GM23338 (cell line): ENCODE data around the gene GSTP1. TPM values are rescaled to one million over a fixed set of nuclear protein-coding genes. Genes with fewer than 3 reads are reported as not detected.

Experiments
- ATAC-seq: fragments of 200-7000 bp; cut with Tn5 transposase; 3 replicates; pipeline ENCODE4 v1.9.1; 2020
- DNase-seq: peaks from one replicate; pipeline ENCODE4 v3.0.0-alpha.2; 2015; ENCODE audit warnings: low spot score
- H2AFZ ChIP-seq: fragments of 200-600 bp; sonication (generic); 2 replicates; pipeline ENCODE4 v1.8.0; 2016; ENCODE audit warnings: antibody characterized with exemption, mild to moderate bottlenecking, moderate library complexity
- H3F3A ChIP-seq: fragments of 200-600 bp; sonication (generic); replicated peaks from 2 replicates; pipeline ENCODE4 v1.8.0; 2017; ENCODE audit warnings: antibody characterized with exemption, mixed run types, low read depth
- H3K27ac ChIP-seq: fragments of 200-600 bp; sonication (generic); 2 replicates; pipeline ENCODE4 v1.6.1; 2016; ENCODE audit warnings: low read depth
- H3K27me3 ChIP-seq: fragments of 200-600 bp; sonication (generic); 2 replicates; pipeline ENCODE4 v1.8.0; 2016; ENCODE audit warnings: mild to moderate bottlenecking, mixed run types, moderate library complexity; ENCODE audit not compliant: insufficient read depth
- H3K36me3 ChIP-seq: fragments of 200-600 bp; sonication (generic); 2 replicates; pipeline ENCODE4 v1.8.0; 2016; ENCODE audit warnings: mild to moderate bottlenecking; ENCODE audit not compliant: insufficient read depth
- H3K4me1 ChIP-seq: fragments of 200-600 bp; sonication (generic); 2 replicates; pipeline ENCODE4 v1.8.0; 2016; ENCODE audit warnings: mild to moderate bottlenecking, moderate library complexity; ENCODE audit not compliant: insufficient read depth
- H3K4me2 ChIP-seq: fragments of 200-600 bp; sonication (generic); 2 replicates; pipeline ENCODE4 v1.7.1; 2017; ENCODE audit warnings: mixed run types
- H3K4me3 ChIP-seq: fragments of 200-600 bp; sonication (generic); 2 replicates; pipeline ENCODE4 v1.6.1; 2016; ENCODE audit warnings: mixed run types
- H3K79me2 ChIP-seq: fragments of 200-600 bp; sonication (generic); replicated peaks from 2 replicates; pipeline ENCODE4 v1.8.0; 2017; ENCODE audit warnings: mild to moderate bottlenecking; ENCODE audit not compliant: insufficient read depth
- H3K9me2 ChIP-seq: fragments of 200-600 bp; sonication (generic); 2 replicates; pipeline ENCODE4 v1.8.0; 2017; ENCODE audit not compliant: insufficient read depth
- H4K20me1 ChIP-seq: fragments of 200-600 bp; sonication (generic); replicated peaks from 2 replicates; pipeline ENCODE4 v1.8.0; 2017; ENCODE audit warnings: mild to moderate bottlenecking; ENCODE audit not compliant: insufficient read depth
- H3K27ac Mint-ChIP-seq: 2 replicates; pipeline ENCODE4 v1.8.0; 2020; ENCODE audit warnings: inconsistent platforms, mild to moderate bottlenecking, moderate library complexity, mixed read lengths
- H3K27me3 Mint-ChIP-seq: 3 replicates; pipeline ENCODE4 v1.8.0; 2022; ENCODE audit warnings: low read depth, mild to moderate bottlenecking, moderate library complexity, mixed read lengths, inconsistent platforms; ENCODE audit not compliant: insufficient read depth, poor library complexity
- H3K36me3 Mint-ChIP-seq: 3 replicates; pipeline ENCODE4 v1.8.0; 2021; ENCODE audit warnings: low read depth, mild to moderate bottlenecking, inconsistent platforms, moderate library complexity, mixed read lengths
- H3K4me1 Mint-ChIP-seq: 3 replicates; pipeline ENCODE4 v1.8.0; 2020; ENCODE audit warnings: mild to moderate bottlenecking, inconsistent platforms, mixed read lengths
- H3K4me3 Mint-ChIP-seq: 3 replicates; pipeline ENCODE4 v1.8.0; 2021; ENCODE audit warnings: moderate library complexity, mild to moderate bottlenecking, inconsistent platforms, mixed read lengths
- H3K9me3 Mint-ChIP-seq: 3 replicates; pipeline ENCODE4 v1.8.0; 2020; ENCODE audit warnings: moderate library complexity, mild to moderate bottlenecking, inconsistent platforms, mixed read lengths
- CREB1 ChIP-seq: fragments of 250-450 bp; sonication (Bioruptor Pico); IDR thresholded peaks from 2 replicates; pipeline ENCODE4 v1.5.0; 2020; ENCODE audit warnings: low read depth, mild to moderate bottlenecking, moderate library complexity
- EZH2 ChIP-seq: fragments of 200-600 bp; sonication (generic); IDR thresholded peaks from one replicate; pipeline ENCODE4 v1.8.0; 2017; ENCODE audit warnings: antibody characterized with exemption, mild to moderate bottlenecking, low read depth; ENCODE audit not compliant: unreplicated experiment
- NANOG ChIP-seq: IDR thresholded peaks from 2 replicates; pipeline ENCODE4 v1.6.1; 2016; ENCODE audit warnings: antibody characterized with exemption, borderline replicate concordance
- POLR2AphosphoS5 ChIP-seq: IDR thresholded peaks from 2 replicates; pipeline ENCODE4 v1.6.1; 2016; ENCODE audit warnings: antibody characterized with exemption, low read depth
- STAT1 ChIP-seq: IDR thresholded peaks from one replicate; pipeline ENCODE4 v1.6.1; 2016; ENCODE audit warnings: antibody characterized with exemption; ENCODE audit not compliant: unreplicated experiment
- ZNF331 ChIP-seq: fragments of 250-450 bp; sonication (Bioruptor Pico); IDR thresholded peaks from 2 replicates; pipeline ENCODE4 v1.5.0; 2020; ENCODE audit warnings: low read depth, mild to moderate bottlenecking, moderate library complexity
- polyA plus RNA-seq: library from polyadenylated mRNA; unstranded; fragments of >200 nt; fragmentation: Nextera tagmentation; extraction: Ambion mirVana; gene quantifications from 2 replicates; pipeline ENCODE4 v1.2.1, GENCODE V29; 2016
- total RNA-seq: library from RNA; depleted of rRNA; stranded (reverse); fragments of >200 nt; shearing (Covaris generic); gene quantifications from 2 replicates; pipeline ENCODE4 v1.2.3, GENCODE V29; 2014
- TF ChIP-seq, protein P1 (sequence below): IDR thresholded peaks from 2 replicates; pipeline ENCODE4 v1.6.1; 2016; ENCODE audit warnings: antibody characterized with exemption
- TF ChIP-seq, protein P2 (sequence below), 2 experiments: fragments of 200-600 bp in 1 of 2; sonication (generic) in 1 of 2; conservative IDR thresholded peaks; 2 replicates each; pipeline versions ENCODE4 v1.5.1 to v1.6.1; 2016 to 2017; ENCODE audit warnings: antibody characterized with exemption in 2 of 2, low read depth in 2 of 2, mild to moderate bottlenecking in 2 of 2, moderate library complexity in 1 of 2
- TF ChIP-seq, protein P3 (sequence below): IDR thresholded peaks from one replicate; pipeline ENCODE4 v1.6.1; 2018; ENCODE audit warnings: antibody characterized with exemption; ENCODE audit not compliant: unreplicated experiment

GSTP1 gene
- total and polyA plus RNA-seq, 2 experiments from 2014 or later: 1,776 to 1,881 TPM

DNA sequence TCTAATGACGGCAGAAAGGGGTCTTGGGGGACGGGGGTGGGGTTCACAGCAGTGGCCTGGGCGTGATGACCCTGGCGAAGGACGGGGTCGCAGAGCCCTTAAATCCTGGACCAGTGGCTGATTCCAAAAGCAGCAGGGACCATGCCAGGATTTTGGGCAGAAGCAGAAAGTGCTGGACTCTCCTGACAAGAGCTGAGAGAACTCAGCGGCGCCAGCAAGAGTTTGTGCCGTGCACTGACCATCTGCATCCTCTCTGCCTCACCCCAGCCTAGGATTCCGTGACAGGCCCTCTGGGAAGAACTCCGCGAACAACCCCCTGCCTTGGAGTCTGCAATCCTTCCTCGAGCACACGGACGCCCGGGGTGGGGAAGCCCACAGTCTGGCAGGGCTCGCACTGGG lies 22.5 kb downstream of the GSTP1 start:
- Mint-ChIP-seq H3K4me3 (peak overlapping the region; percentile 91), H3K27ac (no peak overlapping the region), H3K36me3 (peaks cover 22% of the 10 kb centered on the region), H3K27me3 (peaks cover 1% of the 10 kb centered on the region), H3K4me1 (peaks cover 21% of the 10 kb centered on the region), H3K9me3 (peaks cover 4% of the 10 kb centered on the region; the same call in 2 of the 3 replicates)
- Histone ChIP-seq H2AFZ (peak overlapping the region; percentile 72; the same call in 1 of the 2 replicates), H3K4me3 (peak overlapping the region; percentile 97), H3K27ac (no peak overlapping the region), H3K36me3 (no peaks in the 10 kb centered on the region), H3K4me2 (peak overlapping the region; percentile 93), H4K20me1 (no peaks in the 10 kb centered on the region), H3K4me1 (peaks cover 27% of the 10 kb centered on the region), H3K79me2 (peaks cover 9% of the 10 kb centered on the region; the same call in 1 of the 2 replicates), H3K9me2 (no peaks in the 10 kb centered on the region), H3F3A (0 out of 2 replicates have a peak, but pooled peaks cover 6% of the 10 kb centered on the region), H3K27me3 (no peaks in the 10 kb centered on the region)
- TF ChIP-seq ZNF331 (CRISPR knock-in tag): no peak
- TF ChIP-seq, protein P1, sequence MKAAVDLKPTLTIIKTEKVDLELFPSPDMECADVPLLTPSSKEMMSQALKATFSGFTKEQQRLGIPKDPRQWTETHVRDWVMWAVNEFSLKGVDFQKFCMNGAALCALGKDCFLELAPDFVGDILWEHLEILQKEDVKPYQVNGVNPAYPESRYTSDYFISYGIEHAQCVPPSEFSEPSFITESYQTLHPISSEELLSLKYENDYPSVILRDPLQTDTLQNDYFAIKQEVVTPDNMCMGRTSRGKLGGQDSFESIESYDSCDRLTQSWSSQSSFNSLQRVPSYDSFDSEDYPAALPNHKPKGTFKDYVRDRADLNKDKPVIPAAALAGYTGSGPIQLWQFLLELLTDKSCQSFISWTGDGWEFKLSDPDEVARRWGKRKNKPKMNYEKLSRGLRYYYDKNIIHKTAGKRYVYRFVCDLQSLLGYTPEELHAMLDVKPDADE: no peak
- DNase-seq (no peak), ATAC-seq (peak; percentile 10)

DNA sequence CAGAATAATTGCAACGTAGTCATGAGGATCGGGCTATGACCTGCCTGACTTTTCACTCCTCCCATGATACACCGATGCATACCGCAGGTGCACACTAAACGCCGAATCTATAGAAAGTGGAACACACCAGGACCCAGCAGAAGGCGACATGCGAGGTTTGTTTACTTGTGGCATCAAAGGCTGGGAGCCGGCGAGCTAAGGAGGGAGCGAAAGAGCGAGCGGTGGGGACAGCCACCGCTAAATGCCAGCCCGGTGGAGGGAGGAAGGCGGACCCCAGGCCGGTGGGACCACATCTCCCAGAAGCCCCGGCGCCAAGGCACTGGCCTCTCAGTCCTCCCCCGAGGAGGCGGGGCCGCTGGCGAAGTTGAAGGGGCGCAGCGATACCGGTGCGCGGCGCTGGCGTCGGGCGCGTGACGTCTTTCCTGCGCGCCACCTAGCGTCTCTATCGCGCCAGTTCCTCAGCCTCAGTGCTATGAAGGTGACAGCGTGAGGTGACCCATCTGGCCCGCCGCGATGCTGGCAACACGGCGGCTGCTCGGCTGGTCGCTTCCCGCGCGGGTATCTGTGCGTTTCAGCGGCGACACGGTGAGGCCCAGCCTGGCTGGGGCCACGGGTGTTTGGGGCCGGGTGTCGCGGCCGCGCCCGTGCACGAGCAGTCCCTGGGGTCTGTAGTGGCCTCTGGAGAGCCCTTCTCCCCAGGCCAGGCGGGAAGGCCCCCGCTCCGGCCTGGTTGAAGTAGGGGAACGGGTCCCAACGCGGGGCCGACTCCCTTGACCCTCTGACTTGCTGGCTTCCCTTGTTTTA lies 23.1 kb downstream of the GSTP1 start, which contains the start of gene NDUFV1:
Gene NDUFV1, plus strand, starts transcription at position 445 of the 804 bp plus-strand sequence. Its CDS starts 69 bp downstream, at position 514.
- peaks cover 21% of the 10 kb centered on the region for H3K4me1 Mint-ChIP-seq
- H3K4me3 Mint-ChIP-seq: peak within 1 kb of the TSS; percentile 91
- H3K9me3 Mint-ChIP-seq: peaks cover 4% of the 10 kb centered on the region; the same call in 2 of the 3 replicates
- Histone ChIP-seq H3F3A (0 out of 2 replicates have a peak, but pooled peaks cover 6% of the 10 kb centered on the region), H3K9me2 (no peaks in the 10 kb centered on the region), H2AFZ (peak within 1 kb of the TSS; percentile 72; the same call in 1 of the 2 replicates), H3K27ac (no peak within 1 kb of the TSS), H3K4me3 (peak within 1 kb of the TSS; percentile 97), H3K36me3 (no peaks in the 10 kb centered on the region), H3K27me3 (no peaks in the 10 kb centered on the region), H3K4me2 (peak within 1 kb of the TSS; percentile 96), H3K79me2 (peaks cover 9% of the 10 kb centered on the region; the same call in 1 of the 2 replicates), H3K4me1 (peaks cover 27% of the 10 kb centered on the region), H4K20me1 (no peaks in the 10 kb centered on the region)
- H3K27ac Mint-ChIP-seq: peak within 1 kb of the TSS; percentile 74
- DNase-seq (peak; percentile 99), ATAC-seq (peak; percentile 95)
- peaks cover 22% of the 10 kb centered on the region for H3K36me3 Mint-ChIP-seq
- peaks cover 1% of the 10 kb centered on the region for H3K27me3 Mint-ChIP-seq
- TF ChIP-seq, protein P2, sequence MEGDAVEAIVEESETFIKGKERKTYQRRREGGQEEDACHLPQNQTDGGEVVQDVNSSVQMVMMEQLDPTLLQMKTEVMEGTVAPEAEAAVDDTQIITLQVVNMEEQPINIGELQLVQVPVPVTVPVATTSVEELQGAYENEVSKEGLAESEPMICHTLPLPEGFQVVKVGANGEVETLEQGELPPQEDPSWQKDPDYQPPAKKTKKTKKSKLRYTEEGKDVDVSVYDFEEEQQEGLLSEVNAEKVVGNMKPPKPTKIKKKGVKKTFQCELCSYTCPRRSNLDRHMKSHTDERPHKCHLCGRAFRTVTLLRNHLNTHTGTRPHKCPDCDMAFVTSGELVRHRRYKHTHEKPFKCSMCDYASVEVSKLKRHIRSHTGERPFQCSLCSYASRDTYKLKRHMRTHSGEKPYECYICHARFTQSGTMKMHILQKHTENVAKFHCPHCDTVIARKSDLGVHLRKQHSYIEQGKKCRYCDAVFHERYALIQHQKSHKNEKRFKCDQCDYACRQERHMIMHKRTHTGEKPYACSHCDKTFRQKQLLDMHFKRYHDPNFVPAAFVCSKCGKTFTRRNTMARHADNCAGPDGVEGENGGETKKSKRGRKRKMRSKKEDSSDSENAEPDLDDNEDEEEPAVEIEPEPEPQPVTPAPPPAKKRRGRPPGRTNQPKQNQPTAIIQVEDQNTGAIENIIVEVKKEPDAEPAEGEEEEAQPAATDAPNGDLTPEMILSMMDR (conservative IDR thresholded peaks at IDR 0.05; ENCODE audit: low read depth in 2 of 2): peak; percentile 10 to 47; a peak in 3 of 4 replicates
- TF ChIP-seq, protein P3, sequence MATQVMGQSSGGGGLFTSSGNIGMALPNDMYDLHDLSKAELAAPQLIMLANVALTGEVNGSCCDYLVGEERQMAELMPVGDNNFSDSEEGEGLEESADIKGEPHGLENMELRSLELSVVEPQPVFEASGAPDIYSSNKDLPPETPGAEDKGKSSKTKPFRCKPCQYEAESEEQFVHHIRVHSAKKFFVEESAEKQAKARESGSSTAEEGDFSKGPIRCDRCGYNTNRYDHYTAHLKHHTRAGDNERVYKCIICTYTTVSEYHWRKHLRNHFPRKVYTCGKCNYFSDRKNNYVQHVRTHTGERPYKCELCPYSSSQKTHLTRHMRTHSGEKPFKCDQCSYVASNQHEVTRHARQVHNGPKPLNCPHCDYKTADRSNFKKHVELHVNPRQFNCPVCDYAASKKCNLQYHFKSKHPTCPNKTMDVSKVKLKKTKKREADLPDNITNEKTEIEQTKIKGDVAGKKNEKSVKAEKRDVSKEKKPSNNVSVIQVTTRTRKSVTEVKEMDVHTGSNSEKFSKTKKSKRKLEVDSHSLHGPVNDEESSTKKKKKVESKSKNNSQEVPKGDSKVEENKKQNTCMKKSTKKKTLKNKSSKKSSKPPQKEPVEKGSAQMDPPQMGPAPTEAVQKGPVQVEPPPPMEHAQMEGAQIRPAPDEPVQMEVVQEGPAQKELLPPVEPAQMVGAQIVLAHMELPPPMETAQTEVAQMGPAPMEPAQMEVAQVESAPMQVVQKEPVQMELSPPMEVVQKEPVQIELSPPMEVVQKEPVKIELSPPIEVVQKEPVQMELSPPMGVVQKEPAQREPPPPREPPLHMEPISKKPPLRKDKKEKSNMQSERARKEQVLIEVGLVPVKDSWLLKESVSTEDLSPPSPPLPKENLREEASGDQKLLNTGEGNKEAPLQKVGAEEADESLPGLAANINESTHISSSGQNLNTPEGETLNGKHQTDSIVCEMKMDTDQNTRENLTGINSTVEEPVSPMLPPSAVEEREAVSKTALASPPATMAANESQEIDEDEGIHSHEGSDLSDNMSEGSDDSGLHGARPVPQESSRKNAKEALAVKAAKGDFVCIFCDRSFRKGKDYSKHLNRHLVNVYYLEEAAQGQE: no peak
- TF ChIP-seq STAT1 (no peak), NANOG (no peak), CREB1 (peak; percentile 98), EZH2 (no peak), POLR2AphosphoS5 (peak; percentile 73), ZNF331 (CRISPR knock-in tag) (no peak)
- TF ChIP-seq, protein P1: peak; percentile 87
